KBM-7 (cell line): ENCODE results near the gene TMX3.

Experiments
- DNase-seq: peaks from one replicate; pipeline ENCODE4 v3.0.0-alpha.2; 2015
- in situ Hi-C: fragments of 300-500 bp; cut with MboI; formaldehyde crosslinking; loops from 2 replicates; pipeline ENCODE4 v1.14.3; 2020; ENCODE audit warnings: low sequenced_read_pairs, low pct_unique_long_range_greater_than_20kb, mixed read lengths

The TMX3 gene

GRCh38 chr18:68721681-68722583 is 7.0 kb upstream of the TMX3 start:
- in situ Hi-C loops = no loop called here
- no peak for DNase-seq

DNA sequence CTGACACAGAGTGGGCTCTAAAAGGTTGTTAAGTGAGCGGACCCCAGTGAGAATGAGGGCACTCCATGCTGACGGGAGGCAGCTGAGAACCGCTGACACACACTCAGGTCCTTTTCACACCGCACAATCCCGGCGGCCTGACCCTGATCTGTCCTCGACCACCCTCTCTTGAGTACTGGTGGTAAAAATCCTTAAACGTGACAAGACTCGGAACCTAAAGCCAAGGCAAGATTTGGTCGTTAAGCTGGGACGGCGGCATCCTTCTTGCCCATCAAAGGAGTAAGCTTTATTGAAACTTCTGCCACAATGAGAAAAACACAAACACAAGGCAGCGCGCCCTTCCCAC is 569 bp downstream of the TMX3 start:
- no peak for DNase-seq
- in situ Hi-C loops = no loop called here

GRCh38 chr18:68713796-68714195 is 1.1 kb downstream of the TMX3 start:
- in situ Hi-C loops = no loop called here

DNA sequence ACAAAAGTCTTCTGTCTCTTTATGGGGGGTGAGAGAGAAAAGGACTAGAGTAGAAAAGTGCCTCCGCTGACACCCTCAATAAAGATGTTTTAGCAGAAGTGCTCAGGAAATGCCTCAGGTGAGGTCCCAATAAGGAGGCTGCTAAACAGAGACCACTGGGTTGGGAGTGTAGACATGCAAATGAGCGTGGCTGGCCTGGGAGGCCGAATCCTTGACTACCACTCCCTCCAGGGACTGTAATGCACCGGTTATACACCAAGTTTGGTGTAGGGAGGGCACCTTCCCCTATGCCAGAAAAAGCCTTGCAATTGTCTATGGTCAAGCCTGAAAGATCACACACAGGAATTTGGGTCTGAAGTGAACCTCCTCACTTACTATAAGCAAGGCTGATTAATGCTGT is 1.8 kb downstream of the TMX3 start:
- no peak for DNase-seq
- in situ Hi-C loops = no loop called here

More at GRCh38 chr18:68713796-68714195, 1.1 kb downstream of the TMX3 start:
- DNase-seq = no peak

DNA sequence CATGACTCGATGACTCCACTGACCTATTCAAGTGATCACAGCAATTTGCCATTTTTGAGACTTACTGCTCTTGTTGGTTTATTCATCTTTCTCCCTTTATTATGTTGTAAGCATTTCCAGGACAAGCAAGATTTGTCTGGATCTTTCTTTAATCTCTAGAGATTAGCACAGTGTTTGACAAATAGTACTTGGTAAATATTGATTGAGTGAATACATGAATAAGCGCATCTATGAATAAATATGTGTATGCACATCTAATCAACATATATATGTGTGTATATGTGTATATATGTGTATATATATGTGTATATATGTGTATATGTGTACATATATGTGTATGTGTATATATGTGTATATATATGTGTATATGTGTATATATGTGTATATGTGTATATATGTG is 7.3 kb downstream of the TMX3 start:
- in situ Hi-C loops = no loop called here
- no peak for DNase-seq

DNA sequence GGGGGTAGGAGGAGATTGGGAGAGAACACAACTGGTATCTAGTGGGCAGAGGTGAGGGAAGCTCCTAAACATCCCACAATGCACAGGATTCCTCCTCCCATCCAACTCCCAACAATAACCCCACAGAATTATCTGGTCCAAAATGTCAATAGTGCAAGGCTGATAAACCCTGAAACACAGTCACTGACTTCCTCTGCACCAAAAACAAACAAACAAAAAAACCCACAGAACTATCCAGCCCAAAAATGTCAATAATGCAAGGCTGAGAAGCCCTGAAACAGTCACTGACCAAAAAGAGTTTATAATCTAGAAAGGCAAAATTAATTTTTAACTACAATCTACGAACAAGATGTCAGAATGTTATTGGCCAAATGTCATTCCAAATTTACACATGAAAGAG is 9.8 kb downstream of the TMX3 start:
- no peak for DNase-seq
- in situ Hi-C loops = no loop called here

DNA sequence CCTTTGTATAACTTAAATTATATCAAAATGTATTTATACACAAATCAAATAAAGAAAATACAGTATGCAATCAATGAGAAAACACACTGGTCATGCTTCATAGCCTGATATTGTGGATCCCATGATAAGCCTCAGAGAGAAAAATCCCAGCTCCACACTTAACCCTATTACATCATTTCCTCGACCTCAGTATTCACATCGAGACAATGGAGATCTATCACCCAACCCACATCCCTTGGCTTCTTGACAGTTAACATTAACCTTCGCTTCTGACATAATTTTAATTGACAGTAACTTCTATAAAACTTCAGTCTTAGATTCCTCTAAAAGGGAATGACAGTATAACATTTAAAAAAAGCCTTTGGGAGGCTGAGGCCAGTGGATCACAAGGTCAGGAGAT is 11.6 kb downstream of the TMX3 start:
- in situ Hi-C loops = no loop called here
- DNase-seq = no peak

GRCh38 chr18:68701353-68701752 is 13.6 kb downstream of the TMX3 start:
- no peak for DNase-seq
- in situ Hi-C loops = no loop called here

- in situ Hi-C loops = no loop called here
- DNase-seq = no peak
Observed at GRCh38 chr18:68699043-68699442, 15.9 kb downstream of the TMX3 start.

GRCh38 chr18:68696937-68697336 is 18.0 kb downstream of the TMX3 start:
- in situ Hi-C loops = no loop called here
- DNase-seq = no peak

DNA sequence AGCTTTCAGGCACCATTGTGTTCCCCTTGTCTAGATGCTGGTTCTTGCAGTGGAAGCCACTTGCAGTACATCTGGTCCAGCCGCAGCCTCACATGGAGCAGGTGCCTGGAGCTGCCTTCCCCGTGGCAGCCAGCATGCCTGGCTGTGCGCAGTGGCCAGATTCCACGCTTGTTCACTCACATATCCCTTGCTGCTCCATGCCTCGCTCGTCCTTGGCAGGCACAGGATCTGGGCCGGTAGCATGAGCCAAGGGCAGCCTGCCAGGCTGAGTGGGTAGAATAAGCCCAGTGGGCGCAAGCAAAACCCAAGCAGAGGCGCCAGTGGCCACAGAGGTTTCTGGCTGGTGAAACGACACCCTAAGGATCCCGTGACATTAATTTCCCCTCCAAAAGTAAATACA is 20.6 kb downstream of the TMX3 start:
- in situ Hi-C loops = no loop called here
- no peak for DNase-seq

DNA sequence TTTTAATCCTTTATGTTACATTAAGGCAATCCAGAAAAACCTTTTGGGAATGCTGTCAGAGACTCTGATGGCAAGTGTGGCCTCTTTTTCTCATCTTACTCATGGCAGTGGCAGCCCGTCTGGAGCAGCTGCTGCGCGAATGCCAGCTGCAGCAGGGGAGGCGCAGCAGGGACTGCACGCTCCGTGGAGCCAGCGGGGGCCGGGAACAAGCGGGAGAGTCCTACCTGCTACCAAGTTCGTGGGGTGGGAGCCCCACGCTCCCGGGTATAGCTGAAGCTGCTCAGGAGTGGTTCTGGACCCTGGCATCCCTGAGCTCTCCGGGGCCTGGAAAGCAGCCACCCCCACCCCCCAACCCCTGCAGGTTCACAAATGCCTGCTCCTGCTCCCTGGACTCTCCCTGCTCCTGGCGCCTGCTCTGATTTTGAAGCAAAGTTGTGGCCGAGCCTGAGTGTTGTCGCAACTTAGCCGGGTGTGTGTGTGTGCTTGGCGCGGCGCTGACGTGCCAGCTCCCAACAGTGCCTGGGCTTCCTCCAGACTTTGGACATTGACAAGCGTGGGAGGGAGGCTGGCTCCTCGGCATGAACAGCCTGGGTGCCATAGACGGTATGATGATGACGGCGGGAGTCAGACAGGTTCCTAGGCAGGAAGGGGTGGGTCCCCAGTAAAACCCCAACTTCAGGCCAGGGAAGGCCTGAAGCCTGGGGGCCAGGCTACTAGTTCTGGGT is 21.7 kb downstream of the TMX3 start:
- in situ Hi-C loops = no loop called here
- no peak for DNase-seq

GRCh38 chr18:68679528-68679927 is 35.4 kb downstream of the TMX3 start:
- DNase-seq = no peak
- in situ Hi-C loops = no loop called here

DNA sequence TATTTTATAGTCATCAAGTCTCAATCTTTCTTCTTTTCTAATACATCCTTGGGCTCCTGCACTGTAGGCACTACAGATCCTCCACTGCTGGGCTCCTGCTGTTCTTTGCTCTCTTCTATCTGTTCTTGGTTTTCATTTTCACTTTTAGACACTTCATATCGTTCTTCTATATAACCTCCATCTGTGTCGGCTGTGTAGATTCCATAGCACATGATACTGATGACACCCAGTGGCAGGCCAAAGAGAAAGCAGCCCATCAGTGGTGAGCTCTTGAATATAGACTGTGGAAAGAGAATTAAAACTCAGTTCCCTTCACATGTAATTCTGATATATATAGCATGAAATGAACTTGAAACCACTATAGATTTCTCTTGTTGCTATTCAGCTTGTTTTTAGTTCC is 38.0 kb downstream of the TMX3 start:
- in situ Hi-C loops = no loop called here
- DNase-seq = no peak

GRCh38 chr18:68667121-68667520 is 47.8 kb downstream of the TMX3 start:
- no peak for DNase-seq
- in situ Hi-C loops = no loop called here

GRCh38 chr18:68666381-68666780 is 48.5 kb downstream of the TMX3 start:
- no peak for DNase-seq
- in situ Hi-C loops = no loop called here

DNA sequence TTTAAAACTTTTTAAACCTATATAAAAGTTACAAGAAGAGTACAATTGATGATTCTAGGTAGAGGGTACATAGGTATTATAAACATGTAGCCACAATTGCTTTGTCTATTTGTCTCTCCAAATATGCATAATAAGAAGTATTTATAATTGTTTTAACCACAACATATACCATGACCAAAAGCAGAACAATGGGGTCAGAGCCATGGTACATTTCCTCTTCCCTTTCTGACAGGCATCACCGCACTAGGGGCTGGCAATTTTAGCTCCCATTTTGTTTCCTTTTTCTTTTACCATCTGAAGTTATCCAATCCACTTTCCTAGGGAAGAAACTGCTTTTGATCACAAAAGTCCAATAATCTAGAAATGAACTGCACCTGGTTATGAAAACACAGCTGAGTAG is 49.3 kb downstream of the TMX3 start:
- in situ Hi-C loops = no loop called here
- DNase-seq = peak; percentile 39

GRCh38 chr18:68662754-68663153 is 52.2 kb downstream of the TMX3 start:
- in situ Hi-C loops = no loop called here
- DNase-seq = no peak

- DNase-seq = peak; percentile 40
- in situ Hi-C loops = no loop called here
Observed at GRCh38 chr18:68660354-68661183, 54.3 kb downstream of the TMX3 start.

GRCh38 chr18:68648191-68648590 is 66.7 kb downstream of the TMX3 start:
- DNase-seq = no peak
- in situ Hi-C loops = no loop called here
